ENCODE data around the gene RFNG.

DNA sequence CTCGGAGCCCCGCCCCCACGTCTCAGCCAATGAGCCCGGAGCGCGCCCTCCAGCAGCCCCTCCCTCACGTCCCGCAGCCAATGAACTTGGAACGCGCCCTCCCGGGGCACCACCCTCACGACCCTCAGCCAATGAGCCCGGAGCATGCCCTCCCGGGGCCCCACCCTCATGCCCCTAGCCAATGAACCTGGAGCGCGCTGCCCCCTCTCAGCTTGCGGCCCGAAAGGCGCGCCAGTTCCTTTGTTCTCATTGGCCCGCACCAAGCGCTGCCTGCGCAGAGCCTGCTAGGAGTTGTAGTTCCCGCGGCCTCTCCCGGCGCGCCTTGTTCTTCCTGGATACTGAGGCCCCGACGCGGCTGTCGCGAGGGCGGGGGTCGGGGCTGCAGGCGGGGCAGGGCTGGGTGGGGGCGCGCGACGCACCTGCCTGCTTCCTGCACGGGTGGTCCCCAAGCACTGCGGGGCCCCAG, 28.6 kb downstream of the RFNG start, which contains the start of gene LRRC45:
- TF ChIP-seq, protein P1, sequence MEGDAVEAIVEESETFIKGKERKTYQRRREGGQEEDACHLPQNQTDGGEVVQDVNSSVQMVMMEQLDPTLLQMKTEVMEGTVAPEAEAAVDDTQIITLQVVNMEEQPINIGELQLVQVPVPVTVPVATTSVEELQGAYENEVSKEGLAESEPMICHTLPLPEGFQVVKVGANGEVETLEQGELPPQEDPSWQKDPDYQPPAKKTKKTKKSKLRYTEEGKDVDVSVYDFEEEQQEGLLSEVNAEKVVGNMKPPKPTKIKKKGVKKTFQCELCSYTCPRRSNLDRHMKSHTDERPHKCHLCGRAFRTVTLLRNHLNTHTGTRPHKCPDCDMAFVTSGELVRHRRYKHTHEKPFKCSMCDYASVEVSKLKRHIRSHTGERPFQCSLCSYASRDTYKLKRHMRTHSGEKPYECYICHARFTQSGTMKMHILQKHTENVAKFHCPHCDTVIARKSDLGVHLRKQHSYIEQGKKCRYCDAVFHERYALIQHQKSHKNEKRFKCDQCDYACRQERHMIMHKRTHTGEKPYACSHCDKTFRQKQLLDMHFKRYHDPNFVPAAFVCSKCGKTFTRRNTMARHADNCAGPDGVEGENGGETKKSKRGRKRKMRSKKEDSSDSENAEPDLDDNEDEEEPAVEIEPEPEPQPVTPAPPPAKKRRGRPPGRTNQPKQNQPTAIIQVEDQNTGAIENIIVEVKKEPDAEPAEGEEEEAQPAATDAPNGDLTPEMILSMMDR (IDR thresholded peaks at IDR 0.05; ENCODE audit: insufficient read depth, low read length) = no peak
- TF ChIP-seq, protein P2, sequence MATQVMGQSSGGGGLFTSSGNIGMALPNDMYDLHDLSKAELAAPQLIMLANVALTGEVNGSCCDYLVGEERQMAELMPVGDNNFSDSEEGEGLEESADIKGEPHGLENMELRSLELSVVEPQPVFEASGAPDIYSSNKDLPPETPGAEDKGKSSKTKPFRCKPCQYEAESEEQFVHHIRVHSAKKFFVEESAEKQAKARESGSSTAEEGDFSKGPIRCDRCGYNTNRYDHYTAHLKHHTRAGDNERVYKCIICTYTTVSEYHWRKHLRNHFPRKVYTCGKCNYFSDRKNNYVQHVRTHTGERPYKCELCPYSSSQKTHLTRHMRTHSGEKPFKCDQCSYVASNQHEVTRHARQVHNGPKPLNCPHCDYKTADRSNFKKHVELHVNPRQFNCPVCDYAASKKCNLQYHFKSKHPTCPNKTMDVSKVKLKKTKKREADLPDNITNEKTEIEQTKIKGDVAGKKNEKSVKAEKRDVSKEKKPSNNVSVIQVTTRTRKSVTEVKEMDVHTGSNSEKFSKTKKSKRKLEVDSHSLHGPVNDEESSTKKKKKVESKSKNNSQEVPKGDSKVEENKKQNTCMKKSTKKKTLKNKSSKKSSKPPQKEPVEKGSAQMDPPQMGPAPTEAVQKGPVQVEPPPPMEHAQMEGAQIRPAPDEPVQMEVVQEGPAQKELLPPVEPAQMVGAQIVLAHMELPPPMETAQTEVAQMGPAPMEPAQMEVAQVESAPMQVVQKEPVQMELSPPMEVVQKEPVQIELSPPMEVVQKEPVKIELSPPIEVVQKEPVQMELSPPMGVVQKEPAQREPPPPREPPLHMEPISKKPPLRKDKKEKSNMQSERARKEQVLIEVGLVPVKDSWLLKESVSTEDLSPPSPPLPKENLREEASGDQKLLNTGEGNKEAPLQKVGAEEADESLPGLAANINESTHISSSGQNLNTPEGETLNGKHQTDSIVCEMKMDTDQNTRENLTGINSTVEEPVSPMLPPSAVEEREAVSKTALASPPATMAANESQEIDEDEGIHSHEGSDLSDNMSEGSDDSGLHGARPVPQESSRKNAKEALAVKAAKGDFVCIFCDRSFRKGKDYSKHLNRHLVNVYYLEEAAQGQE (IDR thresholded peaks at IDR 0.05; ENCODE audit: insufficient replicate concordance, low read depth) = no peak
- TF ChIP-seq POLR2AphosphoS5 (IDR thresholded peaks at IDR 0.05; ENCODE audit: low read depth) = no peak
- TF ChIP-seq GABPA (IDR thresholded peaks at IDR 0.05; ENCODE audit: low read depth) = no peak; the same call in 1 of the 2 replicates
